ENCODE measurements around the gene PLOD3.

- TF ChIP-seq CTCF (conservative IDR thresholded peaks at IDR 0.05; ENCODE audit: low read length) (no peak), EZH2phosphoT487 (IDR thresholded peaks at IDR 0.05; ENCODE audit: borderline replicate concordance, low read depth, low read length) (no peak)
These were observed 5.0 kb upstream of the PLOD3 start for GRCh38 chr7:101222275-101222830.
